Measurements from ENCODE around the gene GNAQ.
A peak's percentile ranks its signal among the peaks of the same experiment; 100 is the strongest.

The GNAQ gene

GRCh38 chr9:77794985-77795384 lies 236.6 kb downstream of the GNAQ start:
- Histone ChIP-seq H3K9me3 (ENCODE audit: control insufficient read depth, low read length) (no peaks in the 10 kb centered on the region), H2AK5ac (ENCODE audit: low read length, severe bottlenecking) (no peak overlapping the region), H2BK120ac (ENCODE audit: low read depth, low read length) (no peak overlapping the region), H3K4me2 (ENCODE audit: low read length, poor library complexity, severe bottlenecking) (no peak overlapping the region), H3K79me1 (replicated peaks; ENCODE audit: low read length, poor library complexity, severe bottlenecking) (peaks cover 10% of the 10 kb centered on the region), H2AFZ (ENCODE audit: low read depth, low read length) (no peak overlapping the region), H3K36me3 (ENCODE audit: control insufficient read depth in 1 of 2, insufficient read depth in 2 of 2, low read depth in 1 of 2, low read length in 2 of 2) (peaks cover 0 to 19% of the 10 kb centered on the region in 2 experiments), H3K27me3 (ENCODE audit: control insufficient read depth in 1 of 2, insufficient read depth in 1 of 2, low read length in 2 of 2) (no peaks in the 10 kb centered on the region), H2BK12ac (ENCODE audit: low read length in 2 of 2) (no peak overlapping the region), H3K4ac (ENCODE audit: low read depth in 1 of 2, low read length in 2 of 2) (no peak overlapping the region), H4K91ac (ENCODE audit: low read length) (no peak overlapping the region), H3K14ac (ENCODE audit: low read length in 2 of 2) (no peak overlapping the region), H2BK15ac (ENCODE audit: low read depth, poor library complexity, severe bottlenecking) (no peak overlapping the region), H4K8ac (ENCODE audit: low read length) (no peak overlapping the region), H3K4me1 (ENCODE audit: control insufficient read depth, insufficient read depth, low read depth, low read length) (no peaks in the 10 kb centered on the region), H3K18ac (ENCODE audit: low read depth in 1 of 2, low read length in 2 of 2) (no peak overlapping the region), H3K23ac (ENCODE audit: low read length in 2 of 2) (no peak overlapping the region), H3K4me3 (ENCODE audit: insufficient read depth in 1 of 2, low read depth in 1 of 2, low read length in 2 of 2) (no peak overlapping the region), H3K9ac (ENCODE audit: low read length) (no peak overlapping the region), H2BK5ac (ENCODE audit: low read depth, low read length, poor library complexity, severe bottlenecking) (no peak overlapping the region), H3K27ac (ENCODE audit: low read length, poor library complexity, severe bottlenecking) (no peak overlapping the region)
- DNase-seq, result no peak
- 92% methylated on average over 2 of the region's 3 CpGs for WGBS

GRCh38 chr9:77793849-77794248 lies 237.8 kb downstream of the GNAQ start:
- H4K91ac ChIP-seq (ENCODE audit: low read length), result no peak overlapping the region
- H2BK15ac ChIP-seq (ENCODE audit: low read depth, poor library complexity, severe bottlenecking), result no peak overlapping the region
- H3K9me3 ChIP-seq (ENCODE audit: control insufficient read depth, low read length), result no peaks in the 10 kb centered on the region
- no peak overlapping the region for H3K27ac ChIP-seq (ENCODE audit: low read length, poor library complexity, severe bottlenecking)
- no peak overlapping the region for H2AK5ac ChIP-seq (ENCODE audit: low read length, severe bottlenecking)
- 77% methylated on average over 2 of the region's 2 CpGs for WGBS
- H3K14ac ChIP-seq (ENCODE audit: low read length in 2 of 2), result no peak overlapping the region
- no peaks in the 10 kb centered on the region for H3K4me1 ChIP-seq (ENCODE audit: control insufficient read depth, insufficient read depth, low read depth, low read length)
- H3K4me2 ChIP-seq (ENCODE audit: low read length, poor library complexity, severe bottlenecking), result no peak overlapping the region
- H3K4me3 ChIP-seq (ENCODE audit: insufficient read depth in 1 of 2, low read depth in 1 of 2, low read length in 2 of 2), result no peak overlapping the region
- H3K23ac ChIP-seq (ENCODE audit: low read length in 2 of 2), result no peak overlapping the region
- no peaks in the 10 kb centered on the region for H3K27me3 ChIP-seq (ENCODE audit: control insufficient read depth in 1 of 2, insufficient read depth in 1 of 2, low read length in 2 of 2)
- H2AFZ ChIP-seq (ENCODE audit: low read depth, low read length), result no peak overlapping the region
- no peak overlapping the region for H2BK120ac ChIP-seq (ENCODE audit: low read depth, low read length)
- H4K8ac ChIP-seq (ENCODE audit: low read length), result no peak overlapping the region
- peaks cover 0 to 19% of the 10 kb centered on the region in 2 experiments for H3K36me3 ChIP-seq (ENCODE audit: control insufficient read depth in 1 of 2, insufficient read depth in 2 of 2, low read depth in 1 of 2, low read length in 2 of 2)
- no peak overlapping the region for H3K9ac ChIP-seq (ENCODE audit: low read length)
- H3K18ac ChIP-seq (ENCODE audit: low read depth in 1 of 2, low read length in 2 of 2), result no peak overlapping the region
- no peak overlapping the region for H2BK5ac ChIP-seq (ENCODE audit: low read depth, low read length, poor library complexity, severe bottlenecking)
- DNase-seq, result peak; percentile 53
- H3K4ac ChIP-seq (ENCODE audit: low read depth in 1 of 2, low read length in 2 of 2), result no peak overlapping the region
- no peak overlapping the region for H2BK12ac ChIP-seq (ENCODE audit: low read length in 2 of 2)
- H3K79me1 ChIP-seq (replicated peaks; ENCODE audit: low read length, poor library complexity, severe bottlenecking), result peaks cover 8% of the 10 kb centered on the region

GRCh38 chr9:77789891-77790290 lies 241.7 kb downstream of the GNAQ start:
- no peak overlapping the region for H3K23ac ChIP-seq (ENCODE audit: low read length in 2 of 2)
- no peaks in the 10 kb centered on the region for H3K4me1 ChIP-seq (ENCODE audit: control insufficient read depth, insufficient read depth, low read depth, low read length)
- no peak overlapping the region for H3K9ac ChIP-seq (ENCODE audit: low read length)
- WGBS, result over 99% methylated on average over 5 of the region's 5 CpGs
- H2AK5ac ChIP-seq (ENCODE audit: low read length, severe bottlenecking), result no peak overlapping the region
- H4K8ac ChIP-seq (ENCODE audit: low read length), result no peak overlapping the region
- DNase-seq, result no peak
- H3K4me3 ChIP-seq (ENCODE audit: insufficient read depth in 1 of 2, low read depth in 1 of 2, low read length in 2 of 2), result no peak overlapping the region
- H3K4me2 ChIP-seq (ENCODE audit: low read length, poor library complexity, severe bottlenecking), result no peak overlapping the region
- peaks cover under 1% of the 10 kb centered on the region for H3K79me1 ChIP-seq (replicated peaks; ENCODE audit: low read length, poor library complexity, severe bottlenecking)
- no peak overlapping the region for H2BK15ac ChIP-seq (ENCODE audit: low read depth, poor library complexity, severe bottlenecking)
- no peak overlapping the region for H2BK5ac ChIP-seq (ENCODE audit: low read depth, low read length, poor library complexity, severe bottlenecking)
- H3K14ac ChIP-seq (ENCODE audit: low read length in 2 of 2), result no peak overlapping the region
- no peaks in the 10 kb centered on the region for H3K9me3 ChIP-seq (ENCODE audit: control insufficient read depth, low read length)
- H3K27me3 ChIP-seq (ENCODE audit: control insufficient read depth in 1 of 2, insufficient read depth in 1 of 2, low read length in 2 of 2), result no peaks in the 10 kb centered on the region
- H3K36me3 ChIP-seq (ENCODE audit: control insufficient read depth in 1 of 2, insufficient read depth in 2 of 2, low read depth in 1 of 2, low read length in 2 of 2), result peaks cover 0 to 27% of the 10 kb centered on the region in 2 experiments
- H3K27ac ChIP-seq (ENCODE audit: low read length, poor library complexity, severe bottlenecking), result no peak overlapping the region
- no peak overlapping the region for H2AFZ ChIP-seq (ENCODE audit: low read depth, low read length)
- H3K4ac ChIP-seq (ENCODE audit: low read depth in 1 of 2, low read length in 2 of 2), result no peak overlapping the region
- no peak overlapping the region for H4K91ac ChIP-seq (ENCODE audit: low read length)
- H3K18ac ChIP-seq (ENCODE audit: low read depth in 1 of 2, low read length in 2 of 2), result no peak overlapping the region
- H2BK120ac ChIP-seq (ENCODE audit: low read depth, low read length), result no peak overlapping the region
- no peak overlapping the region for H2BK12ac ChIP-seq (ENCODE audit: low read length in 2 of 2)

- Histone ChIP-seq H3K4me1 (ENCODE audit: control insufficient read depth, insufficient read depth, low read depth, low read length) (no peaks in the 10 kb centered on the region), H3K23ac (ENCODE audit: low read length in 2 of 2) (no peak overlapping the region), H2AK5ac (ENCODE audit: low read length, severe bottlenecking) (no peak overlapping the region), H3K27me3 (ENCODE audit: control insufficient read depth in 1 of 2, insufficient read depth in 1 of 2, low read length in 2 of 2) (no peaks in the 10 kb centered on the region), H2BK15ac (ENCODE audit: low read depth, poor library complexity, severe bottlenecking) (no peak overlapping the region), H4K91ac (ENCODE audit: low read length) (no peak overlapping the region), H2BK120ac (ENCODE audit: low read depth, low read length) (no peak overlapping the region), H2BK12ac (ENCODE audit: low read length in 2 of 2) (no peak overlapping the region), H3K14ac (ENCODE audit: low read length in 2 of 2) (no peak overlapping the region), H3K18ac (ENCODE audit: low read depth in 1 of 2, low read length in 2 of 2) (no peak overlapping the region), H2AFZ (ENCODE audit: low read depth, low read length) (no peak overlapping the region), H3K4me3 (ENCODE audit: insufficient read depth in 1 of 2, low read depth in 1 of 2, low read length in 2 of 2) (no peak overlapping the region), H2BK5ac (ENCODE audit: low read depth, low read length, poor library complexity, severe bottlenecking) (no peak overlapping the region), H3K9me3 (ENCODE audit: control insufficient read depth, low read length) (no peaks in the 10 kb centered on the region), H3K4me2 (ENCODE audit: low read length, poor library complexity, severe bottlenecking) (no peak overlapping the region), H3K27ac (ENCODE audit: low read length, poor library complexity, severe bottlenecking) (no peak overlapping the region), H3K36me3 (ENCODE audit: control insufficient read depth in 1 of 2, insufficient read depth in 2 of 2, low read depth in 1 of 2, low read length in 2 of 2) (peaks cover 0 to 16% of the 10 kb centered on the region in 2 experiments), H3K9ac (ENCODE audit: low read length) (no peak overlapping the region), H3K4ac (ENCODE audit: low read depth in 1 of 2, low read length in 2 of 2) (no peak overlapping the region), H4K8ac (ENCODE audit: low read length) (no peak overlapping the region), H3K79me1 (replicated peaks; ENCODE audit: low read length, poor library complexity, severe bottlenecking) (no peaks in the 10 kb centered on the region)
- no peak for DNase-seq
- 60% methylated on average over 1 of the region's 2 CpGs for WGBS
These were observed 246.3 kb downstream of the GNAQ start for GRCh38 chr9:77785341-77785740.
